Neutrophil (primary cell): ENCODE data around the gene FAM168B.
A peak's percentile ranks its signal among the peaks of the same experiment; 100 is the strongest.

ENCODE experiments used
- H3K27ac ChIP-seq: fragments of 200-600 bp; sonication (generic); 2 replicates; pipeline ENCODE4 v1.5.1; 2016; ENCODE audit warnings: mild to moderate bottlenecking, moderate library complexity
- H3K27me3 ChIP-seq: fragments of 200-600 bp; sonication (generic); 2 replicates; pipeline ENCODE4 v1.6.0; 2016; ENCODE audit warnings: mild to moderate bottlenecking
- H3K36me3 ChIP-seq: fragments of 200-600 bp; sonication (generic); 2 replicates; pipeline ENCODE4 v1.5.1; 2017
- H3K4me1 ChIP-seq, 2 experiments: fragments of 200-600 bp in 1 of 2; sonication (generic) in 1 of 2; 1 replicate in 1 of 2; 2 replicates in 1 of 2; pipeline versions ENCODE4 v1.5.1 to v1.6.1; 2013 to 2016; ENCODE audit warnings: low read depth in 1 of 2, low read length in 1 of 2, mild to moderate bottlenecking in 1 of 2, moderate library complexity in 1 of 2; ENCODE audit not compliant: control insufficient read depth in 1 of 2, insufficient read depth in 1 of 2
- H3K4me3 ChIP-seq, 2 experiments: fragments of 200-600 bp in 1 of 2; sonication (generic) in 1 of 2; 1 replicate in 1 of 2; 2 replicates in 1 of 2; pipeline ENCODE4 v1.5.1; 2013 to 2016; ENCODE audit warnings: low read depth in 1 of 2, low read length in 1 of 2, mild to moderate bottlenecking in 1 of 2, moderate library complexity in 1 of 2
- H3K9me3 ChIP-seq: fragments of 200-600 bp; sonication (generic); 2 replicates; pipeline ENCODE4 v1.5.1; 2016
- TF ChIP-seq, protein P1 (sequence below): fragments of 200-600 bp; sonication (generic); IDR thresholded peaks from 2 replicates; pipeline ENCODE4 v1.5.1; 2016; ENCODE audit warnings: antibody characterized with exemption

Gene FAM168B, protein sequence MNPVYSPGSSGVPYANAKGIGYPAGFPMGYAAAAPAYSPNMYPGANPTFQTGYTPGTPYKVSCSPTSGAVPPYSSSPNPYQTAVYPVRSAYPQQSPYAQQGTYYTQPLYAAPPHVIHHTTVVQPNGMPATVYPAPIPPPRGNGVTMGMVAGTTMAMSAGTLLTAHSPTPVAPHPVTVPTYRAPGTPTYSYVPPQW

DNA sequence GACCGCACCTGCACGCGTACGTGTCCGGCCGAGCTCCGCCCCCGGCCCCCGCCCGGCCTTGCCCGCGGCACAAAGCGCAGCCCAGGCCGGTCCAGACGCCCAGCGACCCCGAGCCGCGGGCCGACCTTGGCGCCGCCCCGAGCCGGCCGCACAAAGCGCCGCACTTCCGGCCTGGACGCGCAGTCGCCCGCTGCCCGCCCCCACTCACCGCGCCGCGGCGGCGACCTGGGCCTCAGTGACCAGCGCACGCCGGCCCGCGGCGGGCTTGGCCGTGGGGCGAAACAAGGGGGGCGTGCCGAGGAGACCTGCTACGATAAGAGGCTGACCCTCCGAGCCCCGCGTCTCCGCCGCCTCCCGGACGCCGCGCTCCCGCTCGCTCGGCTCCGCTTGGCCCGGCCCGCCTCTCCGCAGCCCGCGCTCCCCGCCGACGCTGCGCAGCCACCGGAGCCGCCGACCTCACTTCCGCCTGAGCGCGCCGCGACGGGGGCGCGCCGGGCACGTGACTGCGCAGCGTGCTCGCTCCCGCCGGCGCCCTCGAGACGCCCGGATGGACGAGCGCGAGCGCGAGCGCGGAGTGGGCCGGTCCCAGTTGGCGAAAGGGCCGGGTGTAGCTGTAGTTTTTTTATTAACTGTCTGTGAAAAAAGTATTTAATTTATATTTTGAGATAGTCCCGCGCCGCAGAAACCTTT lies at the start of gene FAM168B:
Gene FAM168B, minus strand, starts transcription at position 455 of the 690 bp plus-strand sequence. CDS start 10,814 bp downstream, outside the sequence.
- TF ChIP-seq, protein P1, sequence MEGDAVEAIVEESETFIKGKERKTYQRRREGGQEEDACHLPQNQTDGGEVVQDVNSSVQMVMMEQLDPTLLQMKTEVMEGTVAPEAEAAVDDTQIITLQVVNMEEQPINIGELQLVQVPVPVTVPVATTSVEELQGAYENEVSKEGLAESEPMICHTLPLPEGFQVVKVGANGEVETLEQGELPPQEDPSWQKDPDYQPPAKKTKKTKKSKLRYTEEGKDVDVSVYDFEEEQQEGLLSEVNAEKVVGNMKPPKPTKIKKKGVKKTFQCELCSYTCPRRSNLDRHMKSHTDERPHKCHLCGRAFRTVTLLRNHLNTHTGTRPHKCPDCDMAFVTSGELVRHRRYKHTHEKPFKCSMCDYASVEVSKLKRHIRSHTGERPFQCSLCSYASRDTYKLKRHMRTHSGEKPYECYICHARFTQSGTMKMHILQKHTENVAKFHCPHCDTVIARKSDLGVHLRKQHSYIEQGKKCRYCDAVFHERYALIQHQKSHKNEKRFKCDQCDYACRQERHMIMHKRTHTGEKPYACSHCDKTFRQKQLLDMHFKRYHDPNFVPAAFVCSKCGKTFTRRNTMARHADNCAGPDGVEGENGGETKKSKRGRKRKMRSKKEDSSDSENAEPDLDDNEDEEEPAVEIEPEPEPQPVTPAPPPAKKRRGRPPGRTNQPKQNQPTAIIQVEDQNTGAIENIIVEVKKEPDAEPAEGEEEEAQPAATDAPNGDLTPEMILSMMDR: no peak
- peak within 1 kb of the TSS; percentile 96 to 97 for H3K4me3 ChIP-seq
- H3K27ac ChIP-seq: peak within 1 kb of the TSS; percentile 98
- H3K9me3 ChIP-seq: no peaks in the 10 kb centered on the region
- peaks cover 11% of the 10 kb centered on the region for H3K36me3 ChIP-seq
- no peaks in the 10 kb centered on the region for H3K27me3 ChIP-seq
- peaks cover 12 to 14% of the 10 kb centered on the region in 2 experiments for H3K4me1 ChIP-seq

DNA sequence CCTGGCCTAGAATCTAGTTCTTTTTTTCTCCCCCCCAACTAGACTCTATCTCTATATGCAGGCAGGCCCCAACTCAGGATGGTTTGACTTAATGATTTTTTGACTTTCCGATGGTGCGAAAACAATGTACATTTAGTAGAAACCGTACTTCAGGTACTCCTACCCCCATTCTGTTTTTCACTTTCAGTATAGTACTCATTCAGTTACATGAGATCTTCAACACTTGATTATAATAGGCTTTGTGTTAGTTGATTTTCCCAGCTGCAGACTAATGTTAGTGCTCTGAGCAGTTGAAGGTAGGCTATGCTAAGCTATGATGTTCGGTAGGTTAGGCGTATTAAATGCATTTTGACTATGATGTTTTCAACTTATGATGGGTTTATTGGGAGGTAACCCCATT lies 49.6 kb upstream of the FAM168B start:
- peaks cover 93% of the 10 kb centered on the region for H3K36me3 ChIP-seq
- H3K9me3 ChIP-seq: no peaks in the 10 kb centered on the region
- no peaks in the 10 kb centered on the region for H3K27me3 ChIP-seq
- H3K4me1 ChIP-seq: no peaks in the 10 kb centered on the region
- TF ChIP-seq, protein P1: no peak
- no peak overlapping the region for H3K4me3 ChIP-seq
- H3K27ac ChIP-seq: no peak overlapping the region

DNA sequence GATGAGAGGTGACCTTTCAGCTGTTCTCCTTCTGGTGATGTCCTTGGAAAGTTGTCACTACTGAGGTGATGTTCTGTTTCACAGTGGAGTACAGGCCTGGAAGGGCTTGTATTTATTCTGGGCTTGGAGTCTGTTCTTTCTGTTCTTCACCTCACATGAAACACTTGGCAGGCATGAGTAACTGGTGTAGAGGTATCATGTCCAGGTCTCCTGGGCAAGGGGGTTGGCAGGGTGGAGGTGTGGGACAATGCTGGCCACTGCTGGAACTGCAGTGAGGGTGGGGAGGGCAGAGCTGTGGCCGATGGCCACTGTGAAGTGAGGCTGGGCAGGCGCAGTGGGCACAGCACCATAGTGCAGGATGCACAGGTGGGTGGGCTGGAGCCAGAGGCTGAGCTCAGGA lies 47.3 kb upstream of the FAM168B start:
- H3K27ac ChIP-seq: no peak overlapping the region
- H3K27me3 ChIP-seq: no peaks in the 10 kb centered on the region
- H3K36me3 ChIP-seq: peaks cover 72% of the 10 kb centered on the region
- no peaks in the 10 kb centered on the region for H3K9me3 ChIP-seq
- TF ChIP-seq, protein P1: no peak
- H3K4me1 ChIP-seq: no peaks in the 10 kb centered on the region
- no peak overlapping the region for H3K4me3 ChIP-seq

DNA sequence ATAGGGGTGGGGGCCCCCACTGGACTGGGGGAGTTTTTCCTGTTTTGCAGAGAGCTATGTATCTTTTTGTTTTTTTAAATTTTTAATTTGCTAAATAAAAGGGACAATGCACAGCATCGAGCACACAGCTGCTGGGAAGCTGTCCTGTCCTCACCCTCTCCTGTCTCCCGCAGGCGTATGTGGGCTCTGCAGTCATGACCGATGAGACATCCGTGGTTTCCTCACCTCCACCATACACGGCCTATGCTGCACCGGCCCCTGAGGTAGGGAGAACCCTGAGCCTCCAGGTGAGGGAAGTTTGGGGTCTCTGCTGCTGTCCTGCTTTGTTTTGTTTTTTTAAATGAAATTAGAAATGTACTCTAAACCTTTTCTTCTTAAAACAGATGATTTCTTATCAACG lies 39.5 kb upstream of the FAM168B start:
- Histone ChIP-seq H3K4me3 (no peak overlapping the region), H3K27me3 (no peaks in the 10 kb centered on the region), H3K9me3 (no peaks in the 10 kb centered on the region), H3K4me1 (no peaks in the 10 kb centered on the region), H3K27ac (no peak overlapping the region), H3K36me3 (peaks cover 73% of the 10 kb centered on the region)
- TF ChIP-seq, protein P1: no peak

DNA sequence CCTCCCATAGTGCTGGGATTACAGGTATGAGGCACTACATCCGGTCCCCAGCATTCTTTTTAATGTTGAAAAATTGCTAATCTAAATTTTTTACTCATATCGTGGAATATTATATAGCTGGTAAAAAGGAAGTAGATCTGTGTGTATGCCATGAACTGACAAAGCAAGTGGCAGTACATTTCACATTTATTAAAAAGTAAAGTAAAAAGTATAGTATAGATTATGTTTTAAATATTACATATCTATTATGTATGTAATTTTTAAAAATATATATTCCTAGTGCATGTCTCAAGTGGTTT lies 37.0 kb upstream of the FAM168B start:
- Histone ChIP-seq H3K9me3 (no peaks in the 10 kb centered on the region), H3K27me3 (no peaks in the 10 kb centered on the region), H3K4me1 (no peaks in the 10 kb centered on the region), H3K36me3 (peaks cover 91% of the 10 kb centered on the region), H3K27ac (no peak overlapping the region), H3K4me3 (no peak overlapping the region)
- TF ChIP-seq, protein P1: no peak
